Activated naive CD8-positive, alpha-beta T cell treated with anti-CD3 and anti-CD28 coated beads for 36 hours (primary cell): ENCODE data around the gene SLAIN2. TPM values are rescaled to one million over a fixed set of nuclear protein-coding genes. Genes with fewer than 3 reads are reported as not detected.
A peak's percentile ranks its signal among the peaks of the same experiment; 100 is the strongest.

Experiments
- DNase-seq: peaks from one replicate; pipeline ENCODE4 v3.0.0; 2021
- H3K27ac Mint-ChIP-seq: one replicate; pipeline ENCODE4 v1.8.0; 2022; ENCODE audit warnings: mild to moderate bottlenecking, moderate library complexity, mixed read lengths
- H3K27me3 Mint-ChIP-seq: one replicate; pipeline ENCODE4 v1.8.0; 2022; ENCODE audit warnings: mild to moderate bottlenecking, mixed read lengths
- H3K36me3 Mint-ChIP-seq: one replicate; pipeline ENCODE4 v1.8.0; 2021; ENCODE audit warnings: mild to moderate bottlenecking, mixed read lengths
- H3K4me1 Mint-ChIP-seq: one replicate; pipeline ENCODE4 v1.8.0; 2021; ENCODE audit warnings: mixed read lengths
- H3K4me3 Mint-ChIP-seq: one replicate; pipeline ENCODE4 v1.8.0; 2022; ENCODE audit warnings: mild to moderate bottlenecking, moderate library complexity, mixed read lengths
- H3K9me3 Mint-ChIP-seq: one replicate; pipeline ENCODE4 v1.8.0; 2022; ENCODE audit warnings: mixed read lengths
- total RNA-seq, 2 experiments: library from RNA; stranded (reverse); gene quantifications; one replicate each; pipeline ENCODE4 v1.2.3, GENCODE V29; 2021

The SLAIN2 gene
- total RNA-seq, 2 experiments from 2014 or later, result 62.0 to 66.3 TPM

DNA sequence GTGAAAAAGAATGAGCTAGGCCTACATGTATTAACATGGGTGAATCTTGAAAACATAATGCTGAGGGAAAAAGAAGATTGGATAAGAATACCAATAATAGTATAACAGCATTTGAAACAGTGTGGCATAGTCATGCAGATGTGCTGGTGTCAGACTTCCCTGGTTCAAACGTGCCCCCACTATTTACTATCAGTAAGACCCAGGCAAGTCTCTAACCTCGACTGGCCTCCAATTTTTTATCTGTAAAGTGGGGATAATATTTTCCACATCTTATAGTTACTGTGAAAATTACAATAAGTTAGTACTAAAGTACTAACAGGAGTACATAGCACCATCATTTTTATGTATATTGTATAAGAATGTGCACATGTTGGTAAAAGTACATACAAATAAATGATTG, 17.0 kb upstream of the SLAIN2 start:
- no peaks in the 10 kb centered on the region for H3K27me3 Mint-ChIP-seq
- H3K4me1 Mint-ChIP-seq, result peaks cover under 1% of the 10 kb centered on the region
- DNase-seq, result no peak
- no peak overlapping the region for H3K4me3 Mint-ChIP-seq
- no peaks in the 10 kb centered on the region for H3K9me3 Mint-ChIP-seq
- no peak overlapping the region for H3K27ac Mint-ChIP-seq
- H3K36me3 Mint-ChIP-seq, result no peaks in the 10 kb centered on the region

DNA sequence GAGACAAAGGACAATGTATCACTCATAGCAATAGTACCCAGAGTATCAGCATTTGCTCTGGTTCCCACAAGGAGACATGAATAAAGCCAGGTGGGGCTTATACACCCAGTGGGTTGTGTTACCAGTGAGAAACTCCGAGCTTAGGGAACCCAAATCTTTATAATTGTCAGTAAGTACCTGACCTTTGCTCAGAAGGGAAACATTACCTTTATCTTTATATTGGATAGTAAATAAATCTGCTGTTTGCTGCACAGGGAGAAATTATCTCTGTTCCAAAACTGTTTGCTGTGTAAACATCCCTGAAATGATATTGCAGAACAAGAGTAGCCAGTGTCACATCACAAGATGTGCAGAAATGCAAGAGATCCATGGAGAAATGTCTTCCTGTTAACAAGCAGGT, 12.1 kb upstream of the SLAIN2 start:
- Mint-ChIP-seq H3K27me3 (no peaks in the 10 kb centered on the region), H3K4me3 (no peak overlapping the region), H3K27ac (no peak overlapping the region), H3K9me3 (no peaks in the 10 kb centered on the region), H3K36me3 (no peaks in the 10 kb centered on the region), H3K4me1 (peaks cover 10% of the 10 kb centered on the region)
- DNase-seq, result no peak

DNA sequence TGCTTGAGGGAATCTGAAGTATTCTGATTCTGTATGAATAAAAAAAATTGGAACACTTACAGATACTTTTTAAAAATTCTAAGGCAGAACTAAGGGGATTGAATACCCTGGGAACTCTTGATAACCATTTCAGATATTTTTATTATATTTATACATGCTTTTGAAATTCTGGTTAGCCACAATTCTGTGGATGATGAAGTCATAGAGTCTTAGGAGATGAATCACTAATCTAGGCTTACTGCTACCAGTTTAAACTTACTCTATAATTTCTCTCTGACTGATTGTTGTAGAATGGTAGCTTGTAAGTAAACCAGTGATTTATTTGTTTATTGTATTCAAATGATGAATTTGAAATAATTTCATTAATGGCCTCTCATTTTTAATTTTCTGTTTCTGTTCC, 11.4 kb upstream of the SLAIN2 start:
- no peaks in the 10 kb centered on the region for H3K36me3 Mint-ChIP-seq
- H3K4me1 Mint-ChIP-seq, result peaks cover 10% of the 10 kb centered on the region
- no peak overlapping the region for H3K27ac Mint-ChIP-seq
- no peaks in the 10 kb centered on the region for H3K27me3 Mint-ChIP-seq
- no peak for DNase-seq
- no peak overlapping the region for H3K4me3 Mint-ChIP-seq
- no peaks in the 10 kb centered on the region for H3K9me3 Mint-ChIP-seq

DNA sequence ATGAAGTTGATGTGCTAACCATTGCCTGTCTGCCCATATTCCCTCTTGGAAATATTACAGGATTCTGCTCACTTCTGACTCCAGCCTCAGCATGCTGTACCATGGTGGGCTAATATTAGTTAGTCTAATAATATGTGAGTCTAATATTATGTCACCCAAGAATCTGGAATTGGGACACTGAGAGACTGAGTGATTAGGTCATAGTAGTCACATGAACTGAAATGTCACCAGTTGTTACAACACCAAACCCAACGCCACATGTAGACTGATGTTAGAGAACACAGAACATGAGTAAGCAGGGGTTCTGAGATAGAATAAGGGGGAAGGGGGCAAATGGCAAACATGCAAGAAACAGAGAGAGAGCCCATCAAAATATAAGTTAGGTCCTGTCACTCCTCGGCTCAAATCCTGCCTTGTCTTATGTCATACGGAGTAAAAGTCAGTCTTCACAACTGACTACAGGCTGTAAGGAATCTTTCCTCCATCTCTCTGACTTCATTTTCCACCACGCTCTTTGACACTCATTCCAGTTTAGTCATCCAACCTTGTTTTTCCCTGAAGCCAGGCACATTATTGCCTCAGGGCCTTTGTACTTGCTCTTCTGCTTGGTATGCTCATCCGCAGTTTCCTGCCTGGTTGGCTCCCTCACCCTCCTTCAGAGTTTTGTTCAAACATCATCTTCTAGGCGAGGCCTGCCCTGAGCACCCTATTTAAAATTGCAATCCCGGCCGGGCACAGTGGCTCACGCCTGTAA, 9.6 kb upstream of the SLAIN2 start:
- Mint-ChIP-seq H3K27ac (no peak overlapping the region), H3K4me1 (peaks cover 10% of the 10 kb centered on the region), H3K4me3 (no peak overlapping the region), H3K27me3 (no peaks in the 10 kb centered on the region), H3K9me3 (no peaks in the 10 kb centered on the region), H3K36me3 (no peaks in the 10 kb centered on the region)
- DNase-seq, result no peak

DNA sequence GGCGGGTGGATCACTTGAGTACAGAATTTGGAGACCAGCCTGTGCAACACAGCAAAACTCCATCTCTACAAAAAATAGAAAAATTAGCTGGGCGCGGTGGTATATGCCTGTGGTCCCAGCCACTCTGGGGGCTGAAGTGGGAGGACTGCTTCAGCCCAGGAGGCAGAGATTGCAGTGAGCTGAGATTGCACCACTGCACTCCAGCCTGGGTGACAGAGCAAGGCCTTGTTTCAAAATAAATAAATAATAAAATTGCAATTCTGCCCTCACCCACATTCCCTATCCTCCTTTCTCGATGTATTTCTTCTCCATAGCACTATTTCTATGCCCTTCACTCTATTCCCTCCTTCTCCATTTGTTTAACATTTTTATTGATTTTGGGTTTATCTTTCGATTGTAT, 8.7 kb upstream of the SLAIN2 start:
- Mint-ChIP-seq H3K27ac (no peak overlapping the region), H3K27me3 (no peaks in the 10 kb centered on the region), H3K36me3 (no peaks in the 10 kb centered on the region), H3K4me1 (peaks cover 17% of the 10 kb centered on the region), H3K9me3 (no peaks in the 10 kb centered on the region), H3K4me3 (no peak overlapping the region)
- DNase-seq, result no peak

DNA sequence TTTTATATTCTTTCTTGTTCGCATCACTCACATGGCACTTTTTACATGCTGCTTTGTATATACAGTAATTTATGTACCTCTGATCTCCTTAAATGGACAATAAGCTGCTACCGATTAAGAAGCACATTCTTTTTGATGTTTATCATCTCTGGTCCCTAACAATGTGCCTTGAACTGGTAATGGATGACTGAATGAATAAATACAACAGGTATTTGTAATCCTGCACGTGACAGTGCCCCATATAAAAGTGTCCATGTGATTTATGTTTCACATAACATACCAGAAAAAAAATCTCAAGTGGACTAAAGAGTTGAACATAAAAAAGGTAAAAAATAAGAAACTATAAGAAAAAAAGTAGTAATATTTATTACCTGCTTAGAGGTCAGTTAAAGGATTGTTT, 7.7 kb upstream of the SLAIN2 start:
- Mint-ChIP-seq H3K9me3 (no peaks in the 10 kb centered on the region), H3K27ac (no peak overlapping the region), H3K36me3 (no peaks in the 10 kb centered on the region), H3K4me1 (peaks cover 25% of the 10 kb centered on the region), H3K27me3 (no peaks in the 10 kb centered on the region), H3K4me3 (no peak overlapping the region)
- DNase-seq, result no peak

DNA sequence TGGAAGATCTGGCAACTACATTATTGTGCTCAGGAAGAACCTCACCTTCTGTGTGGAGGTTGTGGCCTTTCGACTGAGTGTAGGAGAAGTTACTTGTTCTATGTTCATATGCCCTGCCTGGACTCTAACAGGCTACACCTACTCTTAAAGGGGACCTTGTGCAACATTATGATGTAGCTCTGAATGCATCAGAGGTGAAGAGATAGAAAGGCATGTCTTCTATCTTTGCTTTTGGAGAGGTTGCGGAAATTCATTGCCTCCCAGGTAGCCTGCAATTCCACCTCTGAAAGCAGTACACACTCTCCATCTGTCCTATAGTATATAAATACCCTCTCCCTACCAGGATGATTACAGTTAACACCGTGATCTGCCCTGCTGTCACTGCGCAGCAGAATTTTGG, 7.1 kb upstream of the SLAIN2 start:
- no peak overlapping the region for H3K4me3 Mint-ChIP-seq
- DNase-seq, result no peak
- peaks cover 26% of the 10 kb centered on the region for H3K4me1 Mint-ChIP-seq

DNA sequence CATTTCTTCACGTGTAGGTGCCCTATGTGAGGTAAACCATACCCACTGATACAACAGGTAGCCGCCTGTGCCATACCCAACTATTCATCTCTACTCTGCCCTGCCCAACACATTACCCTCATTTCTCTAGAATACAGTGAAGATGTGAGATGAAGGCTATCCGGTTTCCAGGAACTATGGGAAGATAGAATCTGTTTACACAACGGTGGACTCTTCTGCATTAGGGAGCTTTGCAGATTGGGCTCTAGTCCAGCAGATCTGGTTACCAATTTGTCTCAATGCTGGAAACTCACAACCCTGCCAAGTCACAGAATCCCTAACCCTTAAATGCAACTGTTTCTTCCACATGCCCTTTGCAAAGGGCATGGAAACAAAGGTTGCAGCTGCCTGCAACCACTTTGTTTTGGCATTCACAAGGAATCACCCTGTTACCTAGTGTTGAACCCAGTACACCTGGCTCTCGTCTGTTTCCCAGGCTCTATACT, 6.4 kb upstream of the SLAIN2 start:
- Mint-ChIP-seq H3K4me3 (no peak overlapping the region), H3K9me3 (no peaks in the 10 kb centered on the region)

More for the DNA sequence above, 7.1 kb upstream of the SLAIN2 start:
- Mint-ChIP-seq H3K36me3 (no peaks in the 10 kb centered on the region), H3K27me3 (no peaks in the 10 kb centered on the region), H3K9me3 (no peaks in the 10 kb centered on the region), H3K27ac (no peak overlapping the region)

DNA sequence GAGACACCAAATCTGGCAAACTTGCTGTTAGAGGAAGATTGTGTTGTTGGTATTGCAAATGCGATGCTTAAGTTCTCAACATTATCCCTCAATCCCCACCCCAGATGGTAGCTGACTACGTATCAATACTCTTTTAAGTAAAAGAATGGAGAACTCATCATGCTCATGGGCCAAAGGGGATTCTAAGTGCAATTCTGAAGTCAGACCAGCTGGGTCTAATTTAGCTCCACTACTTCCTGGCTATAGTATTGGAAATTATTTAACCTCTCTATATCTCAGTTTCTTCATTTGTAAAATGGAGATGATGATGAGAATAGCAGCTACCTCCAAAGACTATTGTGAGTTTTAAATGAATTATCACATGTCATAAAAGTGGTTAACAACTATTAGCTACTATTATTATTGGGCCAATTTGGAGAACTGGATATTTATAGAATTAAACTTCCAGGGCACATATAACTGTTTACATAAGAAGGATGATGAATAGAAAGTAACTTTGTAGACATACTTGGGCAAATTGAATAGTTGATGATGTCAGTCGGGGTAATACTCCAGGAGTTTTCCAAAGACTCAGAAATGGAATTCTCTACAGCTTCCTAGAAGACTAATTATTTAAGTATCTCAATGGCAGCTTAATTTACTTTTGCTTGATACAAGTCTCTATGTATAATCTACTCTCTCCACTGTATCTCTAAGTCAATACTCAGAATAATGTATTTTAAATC, 5.0 kb upstream of the SLAIN2 start:
- H3K27ac Mint-ChIP-seq, result no peak overlapping the region
- DNase-seq, result no peak
- H3K4me1 Mint-ChIP-seq, result peaks cover 26% of the 10 kb centered on the region
- H3K36me3 Mint-ChIP-seq, result no peaks in the 10 kb centered on the region
- H3K9me3 Mint-ChIP-seq, result no peaks in the 10 kb centered on the region
- no peak overlapping the region for H3K4me3 Mint-ChIP-seq
- no peaks in the 10 kb centered on the region for H3K27me3 Mint-ChIP-seq

More for the DNA sequence above, 6.4 kb upstream of the SLAIN2 start:
- no peaks in the 10 kb centered on the region for H3K27me3 Mint-ChIP-seq
- H3K4me1 Mint-ChIP-seq, result peaks cover 26% of the 10 kb centered on the region
- H3K27ac Mint-ChIP-seq, result no peak overlapping the region
- DNase-seq, result no peak
- H3K36me3 Mint-ChIP-seq, result no peaks in the 10 kb centered on the region

DNA sequence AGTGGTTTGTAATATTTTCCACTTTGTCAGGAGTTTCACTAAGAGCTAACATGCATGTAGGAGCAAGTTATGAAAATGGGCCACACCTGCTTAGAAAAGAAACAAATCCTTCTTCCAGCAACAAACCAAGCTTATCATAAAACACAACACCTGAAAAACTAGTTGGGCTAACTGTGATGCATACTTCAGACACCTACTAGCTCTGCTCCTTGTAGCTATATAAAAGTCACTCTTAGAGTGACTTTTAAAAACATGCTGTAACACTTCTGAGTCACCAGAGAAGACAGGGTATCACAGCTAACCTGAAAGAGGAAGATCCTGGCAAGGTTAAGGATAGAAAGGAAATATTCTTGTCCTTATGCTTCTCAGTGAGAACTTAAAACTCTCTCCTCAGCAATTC, 3.6 kb upstream of the SLAIN2 start:
- H3K4me3 Mint-ChIP-seq, result no peak overlapping the region
- no peaks in the 10 kb centered on the region for H3K36me3 Mint-ChIP-seq
- H3K9me3 Mint-ChIP-seq, result no peaks in the 10 kb centered on the region
- H3K4me1 Mint-ChIP-seq, result peaks cover 28% of the 10 kb centered on the region
- H3K27me3 Mint-ChIP-seq, result no peaks in the 10 kb centered on the region
- peak overlapping the region; percentile 22 for H3K27ac Mint-ChIP-seq
- DNase-seq, result no peak

DNA sequence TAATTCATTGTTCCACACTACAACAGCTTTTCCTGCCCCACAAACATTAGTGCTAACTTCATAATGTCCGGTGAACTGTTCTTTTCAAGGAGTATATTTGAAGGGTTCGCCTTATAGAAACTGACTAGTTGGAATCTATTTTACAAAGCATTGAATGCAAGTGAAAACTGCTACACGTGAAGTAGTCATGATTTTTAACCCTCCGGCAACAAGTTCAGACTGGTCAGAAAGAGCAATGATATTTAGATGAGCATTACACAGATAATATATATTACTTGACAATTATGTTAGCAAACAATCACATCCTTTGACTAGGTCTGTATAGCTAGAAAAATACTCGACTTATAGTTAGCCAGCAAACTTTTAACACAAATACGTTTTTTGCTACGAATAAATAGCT, 1.7 kb upstream of the SLAIN2 start:
- H3K9me3 Mint-ChIP-seq, result no peaks in the 10 kb centered on the region
- peak overlapping the region; percentile 97 for H3K27ac Mint-ChIP-seq
- DNase-seq, result no peak
- no peaks in the 10 kb centered on the region for H3K27me3 Mint-ChIP-seq
- no peaks in the 10 kb centered on the region for H3K36me3 Mint-ChIP-seq
- no peak overlapping the region for H3K4me3 Mint-ChIP-seq
- H3K4me1 Mint-ChIP-seq, result peaks cover 43% of the 10 kb centered on the region

DNA sequence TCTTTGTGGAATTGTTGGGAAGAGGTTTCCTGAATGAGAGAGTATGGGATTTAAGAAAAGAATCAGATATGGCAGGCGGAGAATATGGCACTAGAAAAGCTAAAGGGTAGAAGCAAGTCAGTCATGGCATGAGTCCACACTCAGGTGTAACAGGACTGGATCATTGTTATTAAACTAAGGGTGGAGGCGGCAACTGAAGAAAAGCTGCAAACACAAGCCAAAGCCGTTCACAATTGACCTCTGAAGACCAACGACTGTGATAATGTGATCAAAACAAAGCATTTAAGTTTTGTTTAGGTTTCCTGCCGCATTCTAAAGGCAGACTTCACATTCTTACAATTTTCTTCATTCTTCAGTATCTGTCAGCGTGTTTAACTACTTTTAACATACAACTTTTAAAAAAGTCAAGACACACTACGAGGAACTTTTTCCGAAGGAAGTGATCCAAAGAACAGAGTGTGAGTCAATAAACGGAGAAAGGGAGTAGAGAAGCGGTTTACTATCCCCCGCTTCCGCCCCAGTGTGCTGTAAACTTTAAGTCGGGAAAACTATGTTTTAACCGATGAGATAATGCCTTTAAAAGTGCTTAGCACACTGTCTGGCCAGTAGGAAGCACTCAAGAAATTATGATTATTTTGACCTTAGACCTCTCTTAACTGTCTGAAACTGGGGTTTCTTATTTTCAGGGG, 909 bp upstream of the SLAIN2 start:
- H3K27ac Mint-ChIP-seq, result peak overlapping the region; percentile 97
- peaks cover 51% of the 10 kb centered on the region for H3K4me1 Mint-ChIP-seq
- DNase-seq, result no peak
- no peaks in the 10 kb centered on the region for H3K9me3 Mint-ChIP-seq
- no peaks in the 10 kb centered on the region for H3K36me3 Mint-ChIP-seq
- peak overlapping the region; percentile 91 for H3K4me3 Mint-ChIP-seq
- no peaks in the 10 kb centered on the region for H3K27me3 Mint-ChIP-seq

DNA sequence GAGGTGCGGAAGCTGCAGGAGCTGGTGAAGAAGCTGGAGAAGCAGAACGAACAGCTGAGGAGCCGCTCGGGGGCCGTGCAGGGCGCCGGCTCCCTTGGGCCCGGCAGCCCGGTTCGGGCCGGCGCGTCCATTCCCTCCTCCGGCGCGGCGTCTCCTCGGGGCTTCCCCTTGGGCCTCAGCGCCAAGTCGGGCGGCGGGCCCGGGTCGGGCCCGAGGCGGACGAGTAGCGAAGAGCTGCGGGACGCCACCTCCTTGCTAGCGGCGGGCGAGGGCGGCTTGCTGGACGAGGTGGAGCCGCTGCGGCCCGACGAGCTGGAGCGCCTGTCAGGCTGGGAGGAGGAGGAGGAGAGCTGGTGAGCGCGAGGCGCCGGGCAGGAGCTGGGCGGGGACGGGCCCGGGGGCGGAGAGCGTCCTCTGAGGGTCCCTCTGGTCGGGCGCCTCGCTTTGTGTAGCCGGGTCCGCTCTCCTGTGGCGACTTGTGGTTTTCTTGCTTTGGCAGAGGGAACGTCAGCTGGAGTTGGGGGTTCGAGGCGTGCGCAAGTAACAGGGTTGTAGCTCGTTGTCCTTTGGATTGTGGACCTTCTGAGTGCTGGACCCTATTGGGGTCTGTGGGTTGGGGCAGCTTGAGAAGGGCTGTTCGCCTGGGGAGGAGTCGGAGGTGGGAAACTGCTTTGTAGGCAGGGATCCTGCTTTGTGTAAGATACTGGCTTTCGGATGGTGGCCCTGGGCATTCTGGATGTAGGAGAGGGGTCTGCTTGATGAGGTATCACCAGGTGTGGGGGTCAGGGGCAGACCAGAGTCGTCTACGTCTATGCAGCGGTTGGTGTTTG, 662 bp downstream of the SLAIN2 start:
- peak; percentile 62 for DNase-seq
- no peaks in the 10 kb centered on the region for H3K9me3 Mint-ChIP-seq
- no peaks in the 10 kb centered on the region for H3K36me3 Mint-ChIP-seq
- peaks cover 64% of the 10 kb centered on the region for H3K4me1 Mint-ChIP-seq
- H3K4me3 Mint-ChIP-seq, result peak overlapping the region; percentile 99
- no peaks in the 10 kb centered on the region for H3K27me3 Mint-ChIP-seq
- H3K27ac Mint-ChIP-seq, result peak overlapping the region; percentile 94

DNA sequence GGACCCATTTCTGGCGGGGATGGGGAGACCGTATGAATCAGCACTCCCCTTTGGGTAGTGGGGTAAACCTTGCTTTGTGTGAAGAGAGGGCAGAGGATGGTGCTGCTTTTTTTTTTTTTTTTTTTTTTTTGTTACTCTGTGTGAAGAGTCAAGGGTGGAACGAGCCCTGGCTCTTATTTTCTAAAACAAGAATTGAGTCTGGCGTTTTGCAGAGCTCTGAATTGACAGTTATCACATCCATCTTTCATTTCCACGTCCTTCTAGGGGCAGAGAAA, 1.2 kb downstream of the SLAIN2 start:
- H3K4me1 Mint-ChIP-seq, result peaks cover 59% of the 10 kb centered on the region
- H3K27me3 Mint-ChIP-seq, result no peaks in the 10 kb centered on the region
- no peak for DNase-seq

DNA sequence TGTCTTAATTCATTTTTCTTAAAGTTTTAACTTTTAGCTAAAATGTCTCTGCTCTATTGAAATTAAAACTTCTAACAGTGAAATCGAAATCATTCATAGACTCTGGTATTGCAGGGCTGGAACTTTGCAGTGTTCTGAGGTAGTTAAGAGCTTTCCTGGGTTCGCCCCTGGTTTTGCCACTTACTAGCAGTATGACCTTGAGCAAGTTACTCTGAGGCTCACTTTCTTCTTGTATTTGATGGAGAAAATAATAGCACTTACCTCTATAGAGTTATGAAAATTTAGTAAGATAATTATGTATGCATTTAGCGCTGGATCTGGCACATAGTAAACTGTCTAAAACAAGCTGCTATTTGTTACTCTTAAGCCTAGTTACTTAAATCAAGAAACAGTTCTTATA, 1.7 kb downstream of the SLAIN2 start:
- Mint-ChIP-seq H3K36me3 (no peaks in the 10 kb centered on the region), H3K27ac (no peak overlapping the region), H3K4me1 (peaks cover 59% of the 10 kb centered on the region), H3K27me3 (no peaks in the 10 kb centered on the region), H3K9me3 (no peaks in the 10 kb centered on the region), H3K4me3 (peak overlapping the region; percentile 99)
- DNase-seq, result no peak

More for the DNA sequence above, 1.2 kb downstream of the SLAIN2 start:
- Mint-ChIP-seq H3K36me3 (no peaks in the 10 kb centered on the region), H3K4me3 (peak overlapping the region; percentile 99), H3K9me3 (no peaks in the 10 kb centered on the region), H3K27ac (peak overlapping the region; percentile 85)
